ENCODE measurements around the gene B3GALT4.

DNA sequence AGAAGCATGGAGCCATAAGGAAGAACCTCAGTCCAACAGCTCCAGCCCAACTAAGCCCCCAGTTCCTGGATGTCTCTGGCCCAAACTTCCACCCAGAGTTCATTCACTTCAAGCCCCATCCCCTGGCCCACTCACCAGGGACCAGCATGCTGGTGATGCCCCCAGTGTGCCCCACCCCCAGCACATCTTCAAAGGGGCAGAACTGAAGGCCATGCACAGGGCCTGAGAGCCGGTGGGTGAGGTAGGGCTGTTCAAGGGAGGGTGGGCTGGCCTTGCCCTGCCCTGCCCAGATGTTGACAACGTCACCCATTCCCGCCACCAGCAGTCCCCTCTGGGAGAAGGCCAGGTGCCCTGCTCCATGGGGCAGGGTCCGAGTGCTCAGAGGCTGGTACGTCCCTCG is 3.6 kb downstream of the B3GALT4 start:
- no peak for TF ChIP-seq FOXK2 (IDR thresholded peaks at IDR 0.05)
- TF ChIP-seq FOXM1 (IDR thresholded peaks at IDR 0.05; ENCODE audit: borderline replicate concordance), result no peak
- TF ChIP-seq LEF1 (IDR thresholded peaks at IDR 0.05; ENCODE audit: borderline replicate concordance), result no peak
- no peak for TF ChIP-seq BHLHE40 (IDR thresholded peaks at IDR 0.05; ENCODE audit: borderline replicate concordance)
- no peak for TF ChIP-seq CTBP1 (IDR thresholded peaks at IDR 0.05; ENCODE audit: borderline replicate concordance)
- TF ChIP-seq HDGF (IDR thresholded peaks at IDR 0.05; ENCODE audit: borderline replicate concordance), result no peak
- TF ChIP-seq ELF4 (IDR thresholded peaks at IDR 0.05), result no peak
- TF ChIP-seq ARNT (IDR thresholded peaks at IDR 0.05), result no peak
- TF ChIP-seq SP1 (IDR thresholded peaks at IDR 0.05), result no peak
- no peak for TF ChIP-seq SUZ12 (IDR thresholded peaks at IDR 0.05)
- no peak for TF ChIP-seq ZNF384 (IDR thresholded peaks at IDR 0.05)
- no peak for TF ChIP-seq NFRKB (IDR thresholded peaks at IDR 0.05)
- no peak for TF ChIP-seq L3MBTL2 (conservative IDR thresholded peaks at IDR 0.05)
- no peak for TF ChIP-seq TARDBP (IDR thresholded peaks at IDR 0.05)

Data from HEK293T (cell line).